ENCODE results near the gene ABCF1. TPM values are rescaled to one million over a fixed set of nuclear protein-coding genes. Genes with fewer than 3 reads are reported as not detected.

ABCF1 gene
- polyA plus RNA-seq, 3 donors = 7.5 to 19.8 (median 14.6) TPM

- Histone ChIP-seq H3K4me3 (replicated peaks in 1 of 3; ENCODE audit: low read depth in 2 of 3, low read length in 3 of 3) (peak within 1 kb of the TSS; percentile 73 to 93 (median 93)), H3K36me3 (replicated peaks in 1 of 2; ENCODE audit: control insufficient read depth in 1 of 2, insufficient read depth in 2 of 2, low read length in 2 of 2) (peaks cover 15 to 32% of the 10 kb centered on the region in 2 donors), H3K4me2 (replicated peaks; ENCODE audit: extremely low read depth, low read length, poor library complexity, severe bottlenecking) (peak within 1 kb of the TSS; percentile 85), H3K4me1 (ENCODE audit: control insufficient read depth in 1 of 2, insufficient read depth in 2 of 2, low read length in 2 of 2) (peaks cover 20 to 30% of the 10 kb centered on the region in 2 donors), H3K79me2 (ENCODE audit: insufficient read depth, low read length) (peaks cover 37% of the 10 kb centered on the region), H4K20me1 (ENCODE audit: insufficient read depth, low read length) (peaks cover 4% of the 10 kb centered on the region), H3K9me3 (replicated peaks in 1 of 2; ENCODE audit: control insufficient read depth in 1 of 2, insufficient read depth in 1 of 2, low read length in 2 of 2) (no peaks in the 10 kb centered on the region), H3K9ac (ENCODE audit: insufficient read depth, low read length, poor library complexity, severe bottlenecking) (peak within 1 kb of the TSS; percentile 83), H3K27ac (ENCODE audit: low read depth in 1 of 2, low read length in 2 of 2) (peak within 1 kb of the TSS; percentile 92 to 93), H2AFZ (ENCODE audit: insufficient read depth, low read depth, low read length, poor library complexity, severe bottlenecking) (peak within 1 kb of the TSS; percentile 67), H3K27me3 (ENCODE audit: control insufficient read depth in 2 of 2, insufficient read depth in 2 of 2, low read length in 2 of 2) (no peaks in the 10 kb centered on the region)
- DNase-seq = peak; percentile 93 to 96 (median 93)
- H3K4me1 Mint-ChIP-seq = peaks cover 19% of the 10 kb centered on the region
- intact Hi-C loops (cut with micrococcal nuclease) = loop anchor here (2.0 kb wide), 2 partner anchors 14 to 60 kb away; partner anchors contain the start of genes ABCF1 (in 2 of the 2), MRPS18B (in 2 of the 2) and PPP1R10 (in 2 of the 2)
- peaks cover 0 to 6% (median 4%) of the 10 kb centered on the region in 3 donors for H3K27me3 Mint-ChIP-seq (ENCODE audit: low read depth in 3 of 3)
- H3K27ac Mint-ChIP-seq = peak within 1 kb of the TSS; percentile 95 to 100 (median 99)
- TF ChIP-seq CTCF (IDR thresholded peaks at IDR 0.05) = no peak
- WGBS (ENCODE audit: insufficient coverage) = 0% methylated on average over 28 of the region's 42 CpGs
- H3K4me3 Mint-ChIP-seq = peak within 1 kb of the TSS; percentile 95
- H3K9me3 Mint-ChIP-seq = peaks cover 0 to 1% (median 0%) of the 10 kb centered on the region in 7 donors
- H3K36me3 Mint-ChIP-seq = peaks cover 36 to 39% of the 10 kb centered on the region in 2 donors
These were observed 14.1 kb upstream of the ABCF1 start, which contains the start of gene PRR3 for GRCh38 chr6:30556906-30557682. Gene PRR3 (plus strand): TSS chr6:30557295. CDS start chr6:30557345, 50 bp downstream.

- H3K79me2 ChIP-seq (ENCODE audit: insufficient read depth, low read length) = peaks cover 37% of the 10 kb centered on the region
- peaks cover 20 to 35% of the 10 kb centered on the region in 2 donors for H3K4me1 ChIP-seq (ENCODE audit: control insufficient read depth in 1 of 2, insufficient read depth in 2 of 2, low read length in 2 of 2)
- H3K4me3 ChIP-seq (replicated peaks in 1 of 3; ENCODE audit: low read depth in 2 of 3, low read length in 3 of 3) = peak overlapping the region; percentile 73 to 93 (median 93)
- peak in 2 of 3 donors; percentile 53 to 63 for DNase-seq
- peak overlapping the region; percentile 83 for H3K9ac ChIP-seq (ENCODE audit: insufficient read depth, low read length, poor library complexity, severe bottlenecking)
- peaks cover 24% of the 10 kb centered on the region for H3K4me1 Mint-ChIP-seq
- no peaks in the 10 kb centered on the region for H3K9me3 ChIP-seq (replicated peaks in 1 of 2; ENCODE audit: control insufficient read depth in 1 of 2, insufficient read depth in 1 of 2, low read length in 2 of 2)
- peaks cover 0 to 5% (median 4%) of the 10 kb centered on the region in 3 donors for H3K27me3 Mint-ChIP-seq (ENCODE audit: low read depth in 3 of 3)
- H3K4me2 ChIP-seq (replicated peaks; ENCODE audit: extremely low read depth, low read length, poor library complexity, severe bottlenecking) = peak overlapping the region; percentile 85
- WGBS (ENCODE audit: insufficient coverage) = 0% methylated on average over 3 of the region's 6 CpGs
- intact Hi-C loops (cut with micrococcal nuclease) = loop anchor here (2.0 kb wide), 2 partner anchors 13 to 59 kb away; partner anchors contain the start of genes ABCF1 (in 2 of the 2), MRPS18B (in 2 of the 2) and PPP1R10 (in 2 of the 2)
- no peak for TF ChIP-seq CTCF (IDR thresholded peaks at IDR 0.05)
- H3K27ac Mint-ChIP-seq = peak overlapping the region; percentile 95 to 100 (median 99)
- peaks cover 15 to 32% of the 10 kb centered on the region in 2 donors for H3K36me3 ChIP-seq (replicated peaks in 1 of 2; ENCODE audit: control insufficient read depth in 1 of 2, insufficient read depth in 2 of 2, low read length in 2 of 2)
- H3K9me3 Mint-ChIP-seq = peaks cover 0 to 1% (median 0%) of the 10 kb centered on the region in 7 donors
- peak overlapping the region; percentile 67 for H2AFZ ChIP-seq (ENCODE audit: insufficient read depth, low read depth, low read length, poor library complexity, severe bottlenecking)
- H4K20me1 ChIP-seq (ENCODE audit: insufficient read depth, low read length) = peaks cover 5% of the 10 kb centered on the region
- peaks cover 36 to 39% of the 10 kb centered on the region in 2 donors for H3K36me3 Mint-ChIP-seq
- peak overlapping the region; percentile 92 to 93 for H3K27ac ChIP-seq (ENCODE audit: low read depth in 1 of 2, low read length in 2 of 2)
- H3K27me3 ChIP-seq (ENCODE audit: control insufficient read depth in 2 of 2, insufficient read depth in 2 of 2, low read length in 2 of 2) = no peaks in the 10 kb centered on the region
- H3K4me3 Mint-ChIP-seq = peak overlapping the region; percentile 95
These were observed 13.6 kb upstream of the ABCF1 start for GRCh38 chr6:30557683-30557981.

All from CD14-positive monocyte (primary cell).